Fibroblast of pulmonary artery (primary cell): ENCODE results near the gene HMX1.

Experiments
- DNase-seq: peaks from one replicate; pipeline ENCODE4 v3.0.0-alpha.2; 2010; ENCODE audit warnings: low read depth
- H3K4me3 ChIP-seq: replicated peaks from 2 replicates; pipeline ENCODE4 v1.5.1; 2011; ENCODE audit warnings: low read depth, mild to moderate bottlenecking, control low read depth, low read length, moderate library complexity
- TF ChIP-seq, protein P1 (sequence below): IDR thresholded peaks from 2 replicates; pipeline ENCODE4 v1.5.1; 2011; ENCODE audit warnings: mild to moderate bottlenecking, control low read depth, low read length, inconsistent platforms; ENCODE audit errors: missing control alignments

HMX1 gene

DNA sequence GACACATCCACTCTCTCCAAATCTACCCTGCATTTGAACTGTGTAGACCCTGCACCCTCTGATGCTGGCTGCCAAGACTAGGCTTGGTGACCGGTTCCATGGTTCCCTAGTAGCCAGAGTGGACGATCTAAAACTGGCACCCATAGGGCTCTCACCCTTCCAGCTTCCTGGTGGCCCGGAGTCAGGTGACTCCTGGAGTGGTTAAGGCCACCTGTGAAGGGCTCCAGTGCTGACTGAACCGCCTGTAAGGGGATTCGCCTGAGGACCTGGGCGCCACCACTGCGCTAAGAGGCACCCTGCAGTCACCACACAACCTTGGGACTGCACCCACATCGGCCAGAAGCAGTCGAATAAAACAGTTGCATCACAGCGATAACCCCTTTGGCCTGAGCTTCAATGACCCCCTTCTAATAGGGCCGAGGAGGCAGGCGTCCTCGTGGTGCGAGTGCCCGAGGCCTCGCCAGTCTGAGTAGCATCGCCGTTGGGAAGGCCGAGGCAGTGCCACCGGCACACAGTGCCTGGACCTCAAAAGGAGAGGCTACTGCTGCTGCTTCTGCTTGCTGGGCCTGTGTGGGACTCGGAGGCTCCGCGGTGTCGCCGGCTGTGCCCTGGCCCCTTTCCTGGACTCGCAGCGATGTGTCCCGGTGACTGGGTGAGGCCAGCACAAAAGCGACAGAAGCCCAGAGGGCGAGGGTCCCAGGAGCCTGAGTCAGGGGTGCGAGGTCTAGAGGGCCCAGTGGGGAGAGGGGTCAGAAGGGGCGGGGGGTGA, 6.5 kb downstream of the HMX1 start:
- no peak for DNase-seq
- TF ChIP-seq, protein P1, sequence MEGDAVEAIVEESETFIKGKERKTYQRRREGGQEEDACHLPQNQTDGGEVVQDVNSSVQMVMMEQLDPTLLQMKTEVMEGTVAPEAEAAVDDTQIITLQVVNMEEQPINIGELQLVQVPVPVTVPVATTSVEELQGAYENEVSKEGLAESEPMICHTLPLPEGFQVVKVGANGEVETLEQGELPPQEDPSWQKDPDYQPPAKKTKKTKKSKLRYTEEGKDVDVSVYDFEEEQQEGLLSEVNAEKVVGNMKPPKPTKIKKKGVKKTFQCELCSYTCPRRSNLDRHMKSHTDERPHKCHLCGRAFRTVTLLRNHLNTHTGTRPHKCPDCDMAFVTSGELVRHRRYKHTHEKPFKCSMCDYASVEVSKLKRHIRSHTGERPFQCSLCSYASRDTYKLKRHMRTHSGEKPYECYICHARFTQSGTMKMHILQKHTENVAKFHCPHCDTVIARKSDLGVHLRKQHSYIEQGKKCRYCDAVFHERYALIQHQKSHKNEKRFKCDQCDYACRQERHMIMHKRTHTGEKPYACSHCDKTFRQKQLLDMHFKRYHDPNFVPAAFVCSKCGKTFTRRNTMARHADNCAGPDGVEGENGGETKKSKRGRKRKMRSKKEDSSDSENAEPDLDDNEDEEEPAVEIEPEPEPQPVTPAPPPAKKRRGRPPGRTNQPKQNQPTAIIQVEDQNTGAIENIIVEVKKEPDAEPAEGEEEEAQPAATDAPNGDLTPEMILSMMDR, result no peak
- H3K4me3 ChIP-seq, result no peak overlapping the region

DNA sequence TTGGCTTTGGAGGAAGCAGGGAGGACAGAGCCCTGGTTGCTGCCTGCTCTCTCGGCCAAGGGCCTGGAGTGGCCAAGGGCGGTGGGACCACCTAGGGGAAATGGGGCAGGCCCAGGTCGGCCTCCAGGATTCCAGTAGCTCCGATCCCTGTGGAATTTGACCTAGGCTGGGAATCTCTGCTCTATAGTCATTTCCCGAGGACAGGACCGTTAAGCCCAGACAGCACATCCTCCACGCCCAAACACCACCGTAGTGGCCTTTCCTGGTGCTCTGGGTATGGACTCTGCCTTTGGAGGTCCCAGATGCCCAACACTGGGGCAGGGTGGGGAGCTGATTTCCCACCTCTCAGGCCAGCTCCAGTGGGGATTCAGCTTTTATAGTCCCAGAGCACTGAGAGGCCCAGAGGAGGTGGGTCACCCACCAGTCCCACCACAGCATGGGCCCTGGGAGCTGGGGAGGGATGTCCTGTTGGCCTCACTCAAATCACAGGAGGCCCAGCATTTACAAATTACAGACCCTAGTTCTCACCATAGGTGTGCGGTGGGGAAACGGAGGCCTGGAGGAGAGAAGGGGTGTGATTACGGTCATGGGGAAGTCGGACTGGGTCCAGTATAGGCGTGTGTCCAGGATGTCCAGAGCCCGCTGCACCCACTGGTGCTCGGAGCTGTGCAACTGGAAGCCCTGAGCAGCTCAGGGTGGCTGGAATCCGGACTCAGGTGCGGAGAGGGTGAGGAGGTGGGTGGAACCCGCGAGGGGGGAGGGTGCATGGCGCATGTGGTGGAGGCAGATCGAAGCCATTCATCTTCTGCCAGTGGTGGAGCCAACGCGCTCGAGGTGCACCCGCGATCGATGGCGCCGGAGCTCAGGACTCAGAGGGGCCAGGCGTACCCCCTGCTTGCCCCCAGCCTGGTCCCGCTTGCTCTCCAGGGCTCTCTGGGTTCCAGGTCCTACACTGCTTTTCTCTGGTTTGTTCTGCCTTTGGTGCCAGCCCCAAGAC, 7.7 kb downstream of the HMX1 start:
- no peak for DNase-seq
- no peak overlapping the region for H3K4me3 ChIP-seq
- TF ChIP-seq, protein P1, result no peak

DNA sequence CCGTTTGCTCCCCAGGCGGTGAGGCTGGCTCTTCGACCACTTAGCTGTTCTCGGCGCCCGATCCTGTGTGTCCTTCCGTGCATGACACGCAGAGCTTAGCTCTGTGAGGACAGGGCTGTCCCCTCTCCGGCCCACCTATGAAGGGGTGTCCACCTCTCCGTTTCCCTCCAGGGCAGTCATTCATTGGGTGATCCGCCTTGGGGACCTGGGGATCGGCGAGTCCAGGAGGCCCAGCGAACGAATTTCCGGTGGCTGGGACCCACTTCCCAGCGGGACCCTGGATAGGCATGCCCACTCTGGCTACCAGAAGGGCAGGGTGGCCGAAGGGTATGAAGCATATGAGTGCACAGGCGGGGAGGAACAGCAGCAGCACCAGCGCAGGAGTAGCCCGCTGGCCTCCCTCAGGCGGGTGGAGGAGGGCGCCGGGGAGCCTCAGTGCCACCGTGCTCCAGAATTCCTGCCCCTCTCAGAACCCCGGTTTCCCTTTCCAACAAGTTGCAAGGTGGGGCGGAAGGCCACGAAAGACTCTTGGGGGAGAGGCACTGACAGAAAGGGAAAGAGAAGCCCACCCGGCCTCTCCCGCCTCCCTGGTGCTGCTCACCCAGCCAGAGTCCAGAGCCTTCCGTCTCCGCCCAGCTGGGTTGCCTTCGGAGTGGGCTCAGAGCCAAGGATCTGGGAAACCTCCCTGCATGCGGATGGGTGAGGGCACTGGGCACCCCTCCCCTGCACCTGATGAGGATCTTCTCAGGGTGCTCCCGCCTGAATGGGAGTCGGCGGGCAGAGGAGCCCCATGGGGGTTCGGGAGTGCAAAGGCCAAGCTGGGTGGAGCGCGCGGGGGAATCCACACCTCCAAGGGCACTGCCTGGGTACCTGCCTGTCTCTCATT, 8.6 kb downstream of the HMX1 start:
- no peak for DNase-seq
- no peak overlapping the region for H3K4me3 ChIP-seq
- TF ChIP-seq, protein P1, result no peak

DNA sequence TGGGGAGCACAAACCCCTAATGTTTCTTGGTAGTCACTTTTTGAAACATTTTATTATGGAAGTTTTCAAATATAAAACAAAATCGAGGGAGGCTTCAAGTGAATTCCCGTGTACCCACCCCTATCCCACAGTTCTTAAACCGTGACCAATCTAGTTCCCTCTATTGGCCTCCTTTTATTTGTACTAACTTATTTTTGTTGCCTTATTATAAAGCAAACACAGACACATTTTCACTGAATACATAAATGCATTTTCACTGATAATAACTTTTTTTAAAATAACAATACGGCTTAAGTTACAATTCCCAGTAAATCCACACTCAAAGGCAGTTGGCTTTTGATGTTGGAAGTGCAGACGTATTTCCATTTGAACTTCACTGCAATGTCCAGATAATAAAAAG, 9.3 kb downstream of the HMX1 start:
- TF ChIP-seq, protein P1, result no peak
- H3K4me3 ChIP-seq, result no peak overlapping the region
- DNase-seq, result no peak

DNA sequence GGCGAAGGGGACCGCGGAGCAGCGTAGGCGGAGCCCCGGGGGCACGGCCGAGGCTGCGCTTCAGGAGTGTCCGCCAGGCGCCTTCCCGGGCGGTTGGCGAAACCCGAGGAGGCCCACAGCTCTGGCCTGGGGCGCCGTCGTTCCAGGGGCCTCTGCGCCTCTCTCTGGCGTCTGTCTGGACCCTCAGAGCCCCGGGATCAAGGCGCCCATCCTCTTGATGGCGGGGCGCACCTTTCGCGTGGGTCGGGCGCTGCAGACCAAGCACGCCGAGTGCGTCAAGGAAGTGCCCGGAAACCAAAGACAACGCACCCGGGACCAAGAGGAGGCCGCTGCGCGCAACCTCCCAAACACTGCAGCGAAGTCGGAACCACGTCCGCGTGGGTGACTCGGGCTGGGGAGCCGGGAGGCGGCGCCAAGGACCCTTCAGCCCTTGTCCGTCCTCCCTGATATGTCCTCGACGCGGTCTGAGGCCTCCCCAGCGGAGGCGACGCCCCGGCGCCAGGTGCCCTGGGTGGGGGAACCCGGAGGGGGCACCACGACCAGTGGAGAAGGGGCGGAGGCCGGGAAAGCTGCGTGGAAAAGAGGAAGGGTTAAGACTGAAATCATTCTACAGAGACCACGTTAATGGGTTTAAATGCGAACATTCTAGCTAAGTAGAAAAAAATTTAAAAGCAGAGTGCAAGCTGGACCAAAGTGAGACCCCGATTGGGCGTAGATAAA, 9.9 kb downstream of the HMX1 start:
- no peak for DNase-seq

More for the DNA sequence above, 9.9 kb downstream of the HMX1 start:
- H3K4me3 ChIP-seq, result no peak overlapping the region
- TF ChIP-seq, protein P1, result no peak
